ENCODE results near the gene EXPH5. TPM values are rescaled to one million over a fixed set of nuclear protein-coding genes. Genes with fewer than 3 reads are reported as not detected.

Gene EXPH5
- total RNA-seq, 1 donor, result 0.72 TPM

GRCh38 chr11:108498046-108498815 is 95.3 kb downstream of the EXPH5 start, which contains the start of gene POGLUT3:
Gene POGLUT3 (minus strand): TSS chr11:108498384. CDS start chr11:108498366, 18 bp downstream.
- peak within 1 kb of the TSS; percentile 68 for H3K4me3 ChIP-seq (ENCODE audit: low read depth, low read length)
- DNase-seq (ENCODE audit: low read depth), result peak; percentile 28
- TF ChIP-seq, protein P1, sequence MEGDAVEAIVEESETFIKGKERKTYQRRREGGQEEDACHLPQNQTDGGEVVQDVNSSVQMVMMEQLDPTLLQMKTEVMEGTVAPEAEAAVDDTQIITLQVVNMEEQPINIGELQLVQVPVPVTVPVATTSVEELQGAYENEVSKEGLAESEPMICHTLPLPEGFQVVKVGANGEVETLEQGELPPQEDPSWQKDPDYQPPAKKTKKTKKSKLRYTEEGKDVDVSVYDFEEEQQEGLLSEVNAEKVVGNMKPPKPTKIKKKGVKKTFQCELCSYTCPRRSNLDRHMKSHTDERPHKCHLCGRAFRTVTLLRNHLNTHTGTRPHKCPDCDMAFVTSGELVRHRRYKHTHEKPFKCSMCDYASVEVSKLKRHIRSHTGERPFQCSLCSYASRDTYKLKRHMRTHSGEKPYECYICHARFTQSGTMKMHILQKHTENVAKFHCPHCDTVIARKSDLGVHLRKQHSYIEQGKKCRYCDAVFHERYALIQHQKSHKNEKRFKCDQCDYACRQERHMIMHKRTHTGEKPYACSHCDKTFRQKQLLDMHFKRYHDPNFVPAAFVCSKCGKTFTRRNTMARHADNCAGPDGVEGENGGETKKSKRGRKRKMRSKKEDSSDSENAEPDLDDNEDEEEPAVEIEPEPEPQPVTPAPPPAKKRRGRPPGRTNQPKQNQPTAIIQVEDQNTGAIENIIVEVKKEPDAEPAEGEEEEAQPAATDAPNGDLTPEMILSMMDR (IDR thresholded peaks at IDR 0.05; ENCODE audit: insufficient read depth, low read length), result no peak

GRCh38 chr11:108497317-108498045 is 96.1 kb downstream of the EXPH5 start:
- TF ChIP-seq, protein P1 (IDR thresholded peaks at IDR 0.05; ENCODE audit: insufficient read depth, low read length), result no peak
- peak overlapping the region; percentile 68 for H3K4me3 ChIP-seq (ENCODE audit: low read depth, low read length)
- DNase-seq (ENCODE audit: low read depth), result peak; percentile 99

DNA sequence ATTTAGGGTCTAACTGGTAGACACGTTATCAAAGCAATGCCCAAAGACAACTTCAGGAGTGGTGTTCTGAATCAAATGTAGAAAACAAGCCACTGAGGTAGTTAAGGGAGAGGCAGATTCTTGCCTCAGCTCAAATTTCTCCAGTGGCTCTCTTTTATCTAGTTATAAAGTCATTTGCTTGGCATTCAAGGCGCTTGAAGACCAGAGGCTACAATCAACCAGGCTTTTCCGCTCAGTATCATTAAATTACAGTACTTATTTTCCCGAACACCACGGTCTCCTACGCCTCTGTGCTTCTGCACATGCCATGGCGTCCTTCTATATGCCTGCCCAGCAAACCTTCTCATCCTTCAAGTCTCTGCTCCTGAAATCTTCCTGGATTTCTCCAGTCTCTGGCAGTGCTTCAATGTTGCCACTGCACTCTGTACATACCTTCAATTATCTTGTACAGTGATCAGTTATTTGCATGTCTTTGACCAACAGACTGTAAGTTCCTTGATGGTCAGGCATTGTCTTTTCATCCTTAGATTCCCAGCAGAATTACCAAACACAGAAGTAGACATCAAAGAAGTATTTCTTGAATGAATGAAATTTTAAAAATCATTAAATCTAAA is 96.8 kb downstream of the EXPH5 start:
- peak; percentile 27 for DNase-seq (ENCODE audit: low read depth)
- H3K4me3 ChIP-seq (ENCODE audit: low read depth, low read length), result peak overlapping the region; percentile 68
- TF ChIP-seq, protein P1 (IDR thresholded peaks at IDR 0.05; ENCODE audit: insufficient read depth, low read length), result no peak

DNA sequence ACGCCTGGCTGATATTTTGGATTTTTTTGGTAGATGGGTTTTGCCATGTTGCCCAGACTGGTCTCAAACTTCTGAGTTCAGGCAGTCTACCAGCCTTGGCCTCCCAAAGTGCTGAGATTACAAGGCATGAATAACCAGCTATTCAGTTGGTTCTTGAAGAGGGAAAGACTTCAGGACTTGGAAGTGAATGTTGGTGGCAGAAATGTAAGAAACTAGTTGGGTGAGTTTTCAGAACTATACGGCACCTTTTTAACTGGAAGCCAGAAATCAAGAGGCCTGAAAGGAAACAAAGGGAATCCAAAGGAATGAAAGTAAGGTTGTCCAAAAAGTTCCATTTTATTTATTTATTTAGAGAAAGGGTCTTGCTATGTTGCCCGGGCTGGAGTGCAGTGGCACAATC is 98.2 kb downstream of the EXPH5 start:
- TF ChIP-seq, protein P1 (IDR thresholded peaks at IDR 0.05; ENCODE audit: insufficient read depth, low read length), result no peak
- H3K4me3 ChIP-seq (ENCODE audit: low read depth, low read length), result no peak overlapping the region
- DNase-seq (ENCODE audit: low read depth), result no peak

GRCh38 chr11:108494182-108494581 is 99.4 kb downstream of the EXPH5 start:
- no peak overlapping the region for H3K4me3 ChIP-seq (ENCODE audit: low read depth, low read length)
- no peak for DNase-seq (ENCODE audit: low read depth)
- TF ChIP-seq, protein P1 (IDR thresholded peaks at IDR 0.05; ENCODE audit: insufficient read depth, low read length), result no peak

DNA sequence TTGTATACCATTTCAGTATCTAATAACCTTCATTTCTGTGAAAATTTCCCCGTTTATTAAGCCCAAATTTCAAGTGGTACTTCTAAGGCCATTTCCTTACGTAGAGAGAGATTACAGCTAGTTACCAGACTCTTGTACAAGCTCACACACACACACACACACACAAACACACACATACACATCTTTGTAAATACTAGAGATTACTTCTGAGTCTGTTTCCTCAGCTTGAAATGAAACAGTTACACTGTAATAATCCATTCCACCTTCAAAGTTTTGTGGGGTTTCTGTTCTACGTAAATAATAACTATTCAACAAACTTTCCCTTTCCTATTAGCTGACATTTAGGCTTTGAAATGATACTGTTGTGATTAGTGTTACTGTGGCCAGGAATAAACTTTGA is 101.6 kb downstream of the EXPH5 start:
- TF ChIP-seq, protein P1 (IDR thresholded peaks at IDR 0.05; ENCODE audit: insufficient read depth, low read length), result no peak
- no peak for DNase-seq (ENCODE audit: low read depth)
- no peak overlapping the region for H3K4me3 ChIP-seq (ENCODE audit: low read depth, low read length)
